ENCODE results near the gene ACTL9.

ACTL9 gene

GRCh38 chr19:8682472-8682871, 16.1 kb downstream of the ACTL9 start:
- H3K27me3 ChIP-seq (ENCODE audit: control insufficient read depth, insufficient read depth, low read length), result no peaks in the 10 kb centered on the region
- no peak overlapping the region for H3K4me3 ChIP-seq (ENCODE audit: low read length)
- no peak overlapping the region for H3K9ac ChIP-seq (ENCODE audit: low read length)
- H3K36me3 ChIP-seq (ENCODE audit: control insufficient read depth, insufficient read depth, low read length), result no peaks in the 10 kb centered on the region
- H3K9me3 ChIP-seq (ENCODE audit: control insufficient read depth, low read length), result no peaks in the 10 kb centered on the region
- no peaks in the 10 kb centered on the region for H3K4me1 ChIP-seq (ENCODE audit: control insufficient read depth, insufficient read depth, low read length)

DNA sequence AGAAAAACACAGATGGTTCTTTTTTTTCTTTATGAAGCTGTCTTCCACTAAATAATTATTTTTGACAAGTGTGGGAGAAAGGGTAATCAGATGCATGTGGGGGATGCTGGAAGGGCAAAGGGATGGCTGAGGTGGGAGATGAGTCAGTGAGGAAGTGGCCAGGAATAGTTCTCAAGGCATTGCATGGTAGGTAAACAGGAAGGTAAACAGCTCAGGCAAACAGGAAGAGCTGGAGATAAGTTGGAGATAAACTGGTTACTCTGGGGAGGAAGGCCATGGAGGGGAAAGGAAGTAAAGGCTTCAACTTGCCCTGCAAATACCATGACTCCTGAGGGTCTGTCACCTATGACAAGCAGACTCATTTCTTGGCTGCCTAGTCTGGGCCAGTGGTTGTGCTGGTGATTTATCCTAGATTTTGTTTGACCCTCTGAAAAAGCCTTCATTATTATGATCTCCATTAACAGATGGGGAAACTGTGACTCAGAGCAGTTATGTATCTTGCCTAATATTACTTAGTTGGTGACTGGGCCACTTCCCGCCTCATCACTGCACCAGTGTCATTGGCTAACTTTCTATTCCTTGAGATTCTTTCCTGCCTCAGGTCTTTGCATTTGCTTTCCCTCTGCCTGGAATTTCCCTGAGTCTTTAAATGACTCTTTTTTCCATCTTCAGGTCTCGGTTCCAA, 17.1 kb downstream of the ACTL9 start:
- H3K9me3 ChIP-seq (ENCODE audit: control insufficient read depth, low read length), result no peaks in the 10 kb centered on the region
- no peaks in the 10 kb centered on the region for H3K27me3 ChIP-seq (ENCODE audit: control insufficient read depth, insufficient read depth, low read length)
- no peak overlapping the region for H3K9ac ChIP-seq (ENCODE audit: low read length)
- no peaks in the 10 kb centered on the region for H3K4me1 ChIP-seq (ENCODE audit: control insufficient read depth, insufficient read depth, low read length)
- no peaks in the 10 kb centered on the region for H3K36me3 ChIP-seq (ENCODE audit: control insufficient read depth, insufficient read depth, low read length)
- no peak overlapping the region for H3K4me3 ChIP-seq (ENCODE audit: low read length)

DNA sequence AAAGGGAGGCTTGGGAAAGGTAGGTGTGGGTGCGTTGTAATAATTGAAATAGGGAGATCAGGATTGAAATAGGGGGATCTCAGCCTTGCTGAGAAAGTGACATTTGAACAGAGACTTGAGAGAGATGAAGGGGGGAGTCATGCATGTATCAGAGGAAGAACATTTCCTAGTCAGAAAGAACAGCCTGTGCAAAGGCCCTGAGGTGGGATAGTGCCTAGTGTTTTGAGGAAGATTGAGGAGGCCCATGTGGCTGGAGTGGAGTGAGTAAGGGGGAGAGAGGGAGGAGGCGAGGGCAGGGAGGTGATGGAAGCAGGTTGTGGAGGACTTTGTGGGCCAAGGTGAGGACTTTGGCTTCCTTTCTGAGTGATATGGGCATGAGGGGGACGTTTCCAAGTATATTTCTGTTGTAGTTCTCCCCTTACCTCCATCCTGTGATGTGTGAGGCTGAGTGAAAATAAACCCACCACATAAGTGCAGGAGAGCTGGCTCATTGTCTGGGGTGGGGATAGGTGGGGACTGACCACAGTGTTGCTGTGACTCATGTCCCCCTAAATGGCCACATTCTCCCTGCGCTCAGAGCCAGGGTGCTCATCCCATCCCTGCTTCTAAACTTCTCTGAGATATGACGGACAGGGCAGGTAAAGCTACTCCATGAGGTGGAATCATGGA, 17.8 kb downstream of the ACTL9 start:
- Histone ChIP-seq H3K4me1 (ENCODE audit: control insufficient read depth, insufficient read depth, low read length) (no peaks in the 10 kb centered on the region), H3K9ac (ENCODE audit: low read length) (no peak overlapping the region), H3K4me3 (ENCODE audit: low read length) (no peak overlapping the region), H3K27me3 (ENCODE audit: control insufficient read depth, insufficient read depth, low read length) (no peaks in the 10 kb centered on the region), H3K9me3 (ENCODE audit: control insufficient read depth, low read length) (no peaks in the 10 kb centered on the region), H3K36me3 (ENCODE audit: control insufficient read depth, insufficient read depth, low read length) (no peaks in the 10 kb centered on the region)

DNA sequence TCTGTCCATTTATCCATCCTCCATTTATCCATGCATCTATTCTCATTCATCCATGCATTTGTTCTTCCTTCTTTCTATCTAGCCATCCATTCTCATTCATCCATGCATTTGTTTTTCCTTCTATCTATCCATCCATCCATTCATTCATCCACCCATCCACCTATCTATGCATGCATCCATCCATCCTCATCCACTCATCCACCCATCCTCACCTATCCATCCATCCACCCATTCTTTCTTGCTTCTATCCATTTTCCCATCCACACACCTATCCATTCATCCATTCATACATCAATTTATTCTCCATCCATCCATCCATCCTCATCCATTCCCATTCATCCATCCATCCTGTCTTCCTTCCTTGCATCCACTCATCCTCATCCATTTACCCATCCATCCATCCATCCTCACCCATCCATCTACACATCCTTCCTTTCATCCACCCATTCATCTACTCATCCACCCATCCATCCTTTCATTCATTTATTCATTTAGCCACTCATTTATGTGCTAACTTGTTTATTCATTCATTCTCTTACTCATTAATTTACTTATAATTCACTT, 20.3 kb downstream of the ACTL9 start:
- H3K4me3 ChIP-seq (ENCODE audit: low read length), result no peak overlapping the region
- H3K36me3 ChIP-seq (ENCODE audit: control insufficient read depth, insufficient read depth, low read length), result no peaks in the 10 kb centered on the region
- no peaks in the 10 kb centered on the region for H3K27me3 ChIP-seq (ENCODE audit: control insufficient read depth, insufficient read depth, low read length)
- no peaks in the 10 kb centered on the region for H3K4me1 ChIP-seq (ENCODE audit: control insufficient read depth, insufficient read depth, low read length)
- H3K9ac ChIP-seq (ENCODE audit: low read length), result no peak overlapping the region
- no peaks in the 10 kb centered on the region for H3K9me3 ChIP-seq (ENCODE audit: control insufficient read depth, low read length)

GRCh38 chr19:8675066-8675465, 23.5 kb downstream of the ACTL9 start:
- H3K36me3 ChIP-seq (ENCODE audit: control insufficient read depth, insufficient read depth, low read length), result no peaks in the 10 kb centered on the region
- no peak overlapping the region for H3K4me3 ChIP-seq (ENCODE audit: low read length)
- H3K4me1 ChIP-seq (ENCODE audit: control insufficient read depth, insufficient read depth, low read length), result no peaks in the 10 kb centered on the region
- no peaks in the 10 kb centered on the region for H3K27me3 ChIP-seq (ENCODE audit: control insufficient read depth, insufficient read depth, low read length)
- no peaks in the 10 kb centered on the region for H3K9me3 ChIP-seq (ENCODE audit: control insufficient read depth, low read length)
- H3K9ac ChIP-seq (ENCODE audit: low read length), result no peak overlapping the region

DNA sequence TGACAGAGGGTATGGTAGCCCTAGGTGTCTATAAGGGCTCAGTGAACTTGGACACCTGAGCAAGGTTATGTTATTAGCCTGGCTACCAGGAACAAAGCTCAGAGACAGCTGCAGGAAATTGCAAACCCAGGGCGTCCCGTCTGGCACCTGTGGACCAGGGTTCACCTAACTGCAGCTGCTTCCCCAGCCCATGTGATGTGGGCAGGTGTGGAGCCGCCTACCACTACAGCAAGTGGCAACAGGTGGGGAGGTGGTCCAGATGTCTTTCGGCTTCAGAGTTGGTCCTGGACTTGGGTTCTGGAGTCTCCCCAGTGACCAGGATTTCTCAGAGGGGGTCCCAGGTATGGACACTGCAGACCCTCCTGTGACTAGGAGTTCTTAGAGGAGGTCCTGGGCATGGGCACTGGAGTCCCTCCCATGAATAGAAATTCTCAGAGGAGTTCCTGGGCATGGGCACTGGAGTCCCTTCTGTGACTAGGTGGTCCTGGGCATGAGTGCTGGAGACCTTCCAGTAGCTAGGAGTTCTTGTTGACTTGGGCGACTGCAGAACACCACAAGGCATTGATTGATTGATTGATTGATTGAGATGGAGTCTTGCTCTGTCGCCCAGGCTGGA, 25.2 kb downstream of the ACTL9 start:
- Histone ChIP-seq H3K4me3 (ENCODE audit: low read length) (no peak overlapping the region), H3K9ac (ENCODE audit: low read length) (no peak overlapping the region), H3K9me3 (ENCODE audit: control insufficient read depth, low read length) (no peaks in the 10 kb centered on the region), H3K36me3 (ENCODE audit: control insufficient read depth, insufficient read depth, low read length) (no peaks in the 10 kb centered on the region), H3K27me3 (ENCODE audit: control insufficient read depth, insufficient read depth, low read length) (no peaks in the 10 kb centered on the region), H3K4me1 (ENCODE audit: control insufficient read depth, insufficient read depth, low read length) (no peaks in the 10 kb centered on the region)

GRCh38 chr19:8666814-8667405, 31.7 kb downstream of the ACTL9 start:
- no peaks in the 10 kb centered on the region for H3K36me3 ChIP-seq (ENCODE audit: control insufficient read depth, insufficient read depth, low read length)
- H3K4me1 ChIP-seq (ENCODE audit: control insufficient read depth, insufficient read depth, low read length), result no peaks in the 10 kb centered on the region
- no peaks in the 10 kb centered on the region for H3K27me3 ChIP-seq (ENCODE audit: control insufficient read depth, insufficient read depth, low read length)
- H3K9me3 ChIP-seq (ENCODE audit: control insufficient read depth, low read length), result no peaks in the 10 kb centered on the region
- H3K9ac ChIP-seq (ENCODE audit: low read length), result no peak overlapping the region
- H3K4me3 ChIP-seq (ENCODE audit: low read length), result no peak overlapping the region

GRCh38 chr19:8665468-8666213, 33.0 kb downstream of the ACTL9 start:
- H3K4me3 ChIP-seq (ENCODE audit: low read length), result no peak overlapping the region
- no peaks in the 10 kb centered on the region for H3K27me3 ChIP-seq (ENCODE audit: control insufficient read depth, insufficient read depth, low read length)
- no peaks in the 10 kb centered on the region for H3K36me3 ChIP-seq (ENCODE audit: control insufficient read depth, insufficient read depth, low read length)
- no peaks in the 10 kb centered on the region for H3K4me1 ChIP-seq (ENCODE audit: control insufficient read depth, insufficient read depth, low read length)
- no peak overlapping the region for H3K9ac ChIP-seq (ENCODE audit: low read length)
- no peaks in the 10 kb centered on the region for H3K9me3 ChIP-seq (ENCODE audit: control insufficient read depth, low read length)

DNA sequence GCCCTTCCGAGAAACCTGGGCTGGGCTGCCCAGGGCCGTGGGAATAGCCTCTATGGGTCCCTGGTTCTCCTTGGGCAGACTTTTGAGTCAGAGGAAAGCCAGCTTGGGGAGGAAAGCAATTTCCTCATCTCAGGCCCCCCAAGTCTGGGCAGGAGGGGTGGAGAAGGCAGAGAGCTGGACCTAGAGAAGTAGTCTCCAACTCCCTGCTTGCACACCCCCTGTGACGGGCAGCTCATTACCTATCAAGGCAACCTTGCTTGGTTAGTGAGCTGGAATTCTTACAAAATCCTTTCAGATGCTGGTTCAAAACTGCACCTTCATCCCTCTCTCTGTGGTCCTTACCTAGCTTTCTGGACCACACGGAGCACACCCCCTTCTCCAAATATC, 33.9 kb downstream of the ACTL9 start:
- Histone ChIP-seq H3K9me3 (ENCODE audit: control insufficient read depth, low read length) (no peaks in the 10 kb centered on the region), H3K36me3 (ENCODE audit: control insufficient read depth, insufficient read depth, low read length) (no peaks in the 10 kb centered on the region), H3K9ac (ENCODE audit: low read length) (no peak overlapping the region), H3K4me1 (ENCODE audit: control insufficient read depth, insufficient read depth, low read length) (no peaks in the 10 kb centered on the region), H3K4me3 (ENCODE audit: low read length) (no peak overlapping the region), H3K27me3 (ENCODE audit: control insufficient read depth, insufficient read depth, low read length) (no peaks in the 10 kb centered on the region)

- H3K4me3 ChIP-seq (ENCODE audit: low read length), result no peak overlapping the region
- H3K36me3 ChIP-seq (ENCODE audit: control insufficient read depth, insufficient read depth, low read length), result no peaks in the 10 kb centered on the region
- no peak overlapping the region for H3K9ac ChIP-seq (ENCODE audit: low read length)
- H3K4me1 ChIP-seq (ENCODE audit: control insufficient read depth, insufficient read depth, low read length), result no peaks in the 10 kb centered on the region
- no peaks in the 10 kb centered on the region for H3K9me3 ChIP-seq (ENCODE audit: control insufficient read depth, low read length)
- no peaks in the 10 kb centered on the region for H3K27me3 ChIP-seq (ENCODE audit: control insufficient read depth, insufficient read depth, low read length)
These were observed 34.5 kb downstream of the ACTL9 start for GRCh38 chr19:8663920-8664670.

GRCh38 chr19:8662263-8662662, 36.3 kb downstream of the ACTL9 start:
- no peaks in the 10 kb centered on the region for H3K4me1 ChIP-seq (ENCODE audit: control insufficient read depth, insufficient read depth, low read length)
- H3K9me3 ChIP-seq (ENCODE audit: control insufficient read depth, low read length), result no peaks in the 10 kb centered on the region
- H3K9ac ChIP-seq (ENCODE audit: low read length), result no peak overlapping the region
- no peak overlapping the region for H3K4me3 ChIP-seq (ENCODE audit: low read length)
- H3K36me3 ChIP-seq (ENCODE audit: control insufficient read depth, insufficient read depth, low read length), result no peaks in the 10 kb centered on the region
- H3K27me3 ChIP-seq (ENCODE audit: control insufficient read depth, insufficient read depth, low read length), result no peaks in the 10 kb centered on the region
